K562 treated with DMSO at 1 percent for 12 hours (cell line): ENCODE measurements around the gene RHAG. TPM values are rescaled to one million over a fixed set of nuclear protein-coding genes. Genes with fewer than 3 reads are reported as not detected.

ENCODE experiments used
- total RNA-seq: library from RNA; unstranded; fragments of 300-600 nt; gene quantifications from 2 replicates; pipeline ENCODE4 v1.2.3, GENCODE V29; 2022; ENCODE audit not compliant: insufficient read depth

RHAG gene
- total RNA-seq: 78.2 and 112 TPM in 2 replicates

GRCh38 chr6:49636713-49637349 is at the start of gene RHAG:
TSS of gene RHAG (minus strand) at chr6:49636839. CDS start at chr6:49636812, 27 bp downstream.

Other genes starting within 250 kb of the RHAG start
- 8.4 and 20.3 TPM in 2 replicates for gene MMUT, start 173.6 kb downstream of the RHAG start, total RNA-seq
- gene CENPQ, start 173.5 kb downstream of the RHAG start, total RNA-seq: 12.9 and 19.6 TPM in 2 replicates
- not detected in 2 replicates for gene GLYATL3, start 136.9 kb downstream of the RHAG start, total RNA-seq
- gene C6orf141, start 86.2 kb downstream of the RHAG start, total RNA-seq: not detected in 2 replicates
- not detected in 2 replicates for gene CRISP2, start 76.7 kb upstream of the RHAG start, total RNA-seq
- 0.39 and 1.2 TPM in 2 replicates for gene CRISP3, start 107.5 kb upstream of the RHAG start, total RNA-seq
- not detected in 2 replicates for gene PGK2, start 150.4 kb upstream of the RHAG start, total RNA-seq
- gene CRISP1, start 229.7 kb upstream of the RHAG start, total RNA-seq: not detected in 2 replicates